GM12891 (cell line): ENCODE measurements around the gene DENND1A.

Experiments used
- PAX5 ChIP-seq: IDR thresholded peaks from 2 replicates; pipeline ENCODE4 v1.6.1; 2011; ENCODE audit warnings: low read length, moderate library complexity, mild to moderate bottlenecking; ENCODE audit not compliant: insufficient read depth, severe bottlenecking
- POLR2A ChIP-seq: IDR thresholded peaks from 2 replicates; pipeline ENCODE4 v1.6.1; 2011; ENCODE audit warnings: low read depth, low read length, control low read depth
- POLR2AphosphoS5 ChIP-seq: IDR thresholded peaks from 2 replicates; pipeline ENCODE4 v1.6.1; 2011; ENCODE audit warnings: low read depth, low read length, control low read depth
- POU2F2 ChIP-seq: IDR thresholded peaks from 2 replicates; pipeline ENCODE4 v1.6.1; 2011; ENCODE audit warnings: low read depth, mild to moderate bottlenecking, control low read depth, low read length, moderate library complexity
- SPI1 ChIP-seq: IDR thresholded peaks from 2 replicates; pipeline ENCODE4 v1.6.1; 2011; ENCODE audit warnings: low read depth, low read length, control low read depth
- TAF1 ChIP-seq: IDR thresholded peaks from 2 replicates; pipeline ENCODE4 v1.6.1; 2011; ENCODE audit warnings: low read depth, low read length, control low read depth

DNA sequence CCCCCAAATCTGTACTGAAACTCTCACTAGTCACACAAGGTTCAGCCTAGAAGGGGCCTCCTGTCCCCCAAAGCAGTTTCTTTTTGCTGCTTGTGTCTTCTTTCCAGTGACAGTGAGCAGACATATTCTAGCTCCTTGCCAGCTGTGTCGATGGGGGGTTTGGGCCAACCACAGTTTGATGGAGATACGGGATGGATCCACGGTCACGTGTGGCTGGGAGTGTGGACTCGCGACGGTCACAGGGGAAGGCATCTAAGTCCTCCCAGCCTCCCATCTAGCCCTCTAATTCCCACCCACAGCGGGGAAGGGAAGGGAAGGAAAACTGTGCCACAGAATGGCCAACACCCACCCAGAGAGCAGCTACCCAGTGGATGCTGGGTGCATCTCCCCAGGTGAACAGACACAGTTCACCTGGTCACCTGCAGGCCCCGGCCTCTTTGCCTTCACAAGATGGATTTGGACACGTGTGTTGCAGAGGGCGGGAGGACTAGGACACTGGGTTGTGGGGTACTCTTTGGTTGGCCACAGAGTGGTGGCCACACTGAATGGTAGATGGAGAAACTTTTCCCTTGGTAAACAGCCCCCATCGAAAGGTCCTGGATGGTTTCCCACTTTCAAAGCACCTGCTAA, 519.5 kb downstream of the DENND1A start:
- TF ChIP-seq PAX5 (no peak), POLR2A (no peak), SPI1 (no peak), TAF1 (no peak), POLR2AphosphoS5 (no peak), POU2F2 (no peak)
